Superior temporal gyrus (tissue), 1 donor: ENCODE measurements around the gene STK11.
A peak's percentile ranks its signal among the peaks of the same experiment; 100 is the strongest.
"Not testable (repeated sequence)": the region's sequence is repeated elsewhere in the genome, so short reads cannot be mapped to it uniquely, and the experiment has no call there.

Source experiments
- DNase-seq: peaks from one replicate; pipeline ENCODE4 v3.0.0-alpha.2; 2016; ENCODE audit errors: extremely low spot score

STK11 gene

DNA sequence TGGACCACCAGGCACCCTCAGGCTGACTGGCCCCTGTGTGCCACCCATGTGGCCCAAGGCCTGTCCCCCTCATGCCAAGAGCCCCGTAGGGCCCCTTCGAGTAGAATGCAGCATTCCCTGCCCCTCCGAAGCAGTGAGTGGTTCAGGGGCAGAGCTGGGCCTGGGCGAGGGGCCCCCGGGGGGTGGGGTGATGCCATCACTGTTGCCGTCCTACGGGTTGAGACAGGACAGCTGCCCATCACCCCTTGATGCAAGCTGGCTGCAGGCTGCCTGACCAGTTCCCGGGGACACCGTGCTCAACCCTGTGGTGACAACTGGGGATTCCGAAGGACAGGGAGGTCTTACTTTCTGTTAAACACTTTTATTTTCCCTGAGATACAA, 36.2 kb upstream of the STK11 start:
- no peak for DNase-seq

DNA sequence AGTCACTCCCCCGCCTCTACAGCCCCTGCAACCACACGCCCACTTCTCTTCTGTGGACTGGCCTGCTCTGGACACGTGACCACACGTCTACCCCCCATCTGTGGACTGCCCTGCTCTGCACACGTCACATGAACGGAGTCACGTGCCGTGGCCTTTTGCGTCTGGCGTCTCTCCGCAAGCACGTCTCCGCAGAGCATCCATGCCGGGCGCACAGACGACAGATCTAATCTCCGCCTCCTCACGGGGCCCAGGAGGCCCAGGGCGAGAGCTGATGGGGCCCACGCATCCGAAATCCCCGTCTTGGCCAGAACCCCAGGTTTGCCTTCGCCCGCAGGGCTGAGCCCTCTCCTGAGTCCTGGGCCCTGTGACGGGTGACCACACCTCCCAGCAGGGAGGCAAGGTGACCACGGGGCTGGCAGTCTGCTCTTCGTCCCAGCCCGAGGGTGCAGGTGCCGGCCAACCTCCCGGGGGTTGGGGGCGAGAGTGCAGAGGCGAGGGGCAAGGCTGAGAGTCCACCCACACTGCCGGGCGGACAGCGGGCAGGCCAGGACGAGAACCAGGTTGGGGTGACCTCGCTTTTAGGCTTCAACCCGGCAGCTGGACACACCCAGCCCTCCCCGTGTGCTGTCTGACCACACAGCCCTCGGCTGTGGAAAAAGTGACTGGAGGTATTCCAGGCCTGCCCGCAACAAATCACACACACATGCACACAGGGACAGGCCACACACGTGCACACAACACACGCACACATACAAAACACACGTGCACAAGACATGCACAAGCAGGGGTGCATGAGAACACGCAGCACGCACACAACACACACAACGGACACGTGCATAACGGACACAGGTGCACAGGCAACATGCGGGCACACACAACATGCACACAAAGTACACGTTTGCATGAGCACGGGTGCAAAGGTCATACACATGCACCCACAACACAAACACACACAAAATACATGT, 35.4 kb upstream of the STK11 start:
- peak; percentile 65 for DNase-seq

DNA sequence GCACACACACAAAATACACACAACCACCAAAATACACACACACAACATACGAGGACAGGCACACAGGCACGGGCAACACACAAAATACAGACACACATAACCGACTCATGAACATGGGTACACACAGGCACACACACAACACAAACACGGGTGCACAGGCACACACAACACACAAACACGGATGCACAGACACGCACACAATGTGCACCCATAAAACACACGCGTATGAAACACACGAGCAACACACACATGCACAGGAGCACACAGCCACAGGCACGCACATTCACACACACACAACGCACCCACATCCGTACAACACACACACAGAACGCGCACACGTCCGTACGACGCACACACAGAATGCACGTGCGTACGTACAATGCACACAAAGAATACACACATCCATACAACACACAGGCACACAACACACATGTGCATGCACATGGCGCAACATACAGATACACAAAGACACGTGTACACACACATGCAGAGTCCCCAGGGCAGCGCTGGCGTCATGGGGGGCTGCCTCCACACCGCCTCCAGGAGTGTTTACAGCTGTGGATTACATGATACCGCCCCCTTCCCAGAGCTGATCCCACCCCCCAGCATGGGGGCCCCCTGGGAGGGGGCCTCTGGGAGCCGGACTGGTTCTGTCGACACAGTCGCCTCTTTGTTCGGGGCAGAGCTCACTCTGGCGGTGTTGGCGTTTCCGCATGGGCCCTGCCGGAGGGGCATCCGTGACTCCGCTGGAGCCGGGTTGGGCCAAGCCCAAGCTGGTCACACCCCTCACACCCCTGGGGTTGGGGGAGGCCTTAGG, 34.4 kb upstream of the STK11 start:
- DNase-seq, result peak; percentile 11

- peak; percentile 9 for DNase-seq
These were observed 33.7 kb upstream of the STK11 start for GRCh38 chr19:1171755-1172352.

DNA sequence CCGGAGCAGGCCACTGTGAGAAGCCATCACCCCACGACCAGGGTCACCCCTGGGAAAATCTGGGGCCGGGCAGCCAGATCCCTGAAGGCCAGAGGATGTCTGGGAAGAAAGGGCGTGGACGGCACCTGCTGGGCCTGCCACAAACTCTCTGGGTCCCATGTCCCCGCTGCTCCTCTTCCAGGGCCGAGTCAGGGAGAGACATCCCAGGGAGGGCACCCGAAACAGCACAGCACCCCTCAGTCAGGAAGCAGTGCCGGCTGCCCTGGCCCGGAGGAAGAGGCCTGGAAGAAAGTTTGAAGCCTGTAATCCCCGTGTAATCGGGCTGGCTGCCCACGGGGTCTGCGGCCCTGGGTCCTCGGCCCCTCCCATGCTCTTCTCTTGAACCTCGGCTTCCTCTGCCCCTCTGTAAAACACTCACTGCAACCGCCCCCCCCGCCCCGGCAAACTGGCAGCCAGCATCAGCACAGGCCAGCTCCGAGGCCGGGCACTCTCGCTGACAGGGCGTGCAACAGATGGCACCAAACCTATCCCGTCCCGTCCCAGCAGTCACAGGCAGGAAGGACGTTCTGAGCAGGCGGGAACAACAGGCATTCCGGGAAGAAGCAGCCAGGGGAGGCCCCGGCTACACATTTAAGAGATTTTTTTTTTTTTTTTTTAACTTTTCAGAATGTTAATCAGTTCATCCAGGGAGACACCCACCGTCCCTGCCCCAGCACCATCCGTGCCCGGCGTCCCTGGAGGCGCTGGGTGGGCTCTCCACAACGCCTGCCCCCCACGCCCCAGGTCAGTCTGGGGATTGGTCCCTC, 33.0 kb upstream of the STK11 start:
- DNase-seq, result peak; percentile 15

DNA sequence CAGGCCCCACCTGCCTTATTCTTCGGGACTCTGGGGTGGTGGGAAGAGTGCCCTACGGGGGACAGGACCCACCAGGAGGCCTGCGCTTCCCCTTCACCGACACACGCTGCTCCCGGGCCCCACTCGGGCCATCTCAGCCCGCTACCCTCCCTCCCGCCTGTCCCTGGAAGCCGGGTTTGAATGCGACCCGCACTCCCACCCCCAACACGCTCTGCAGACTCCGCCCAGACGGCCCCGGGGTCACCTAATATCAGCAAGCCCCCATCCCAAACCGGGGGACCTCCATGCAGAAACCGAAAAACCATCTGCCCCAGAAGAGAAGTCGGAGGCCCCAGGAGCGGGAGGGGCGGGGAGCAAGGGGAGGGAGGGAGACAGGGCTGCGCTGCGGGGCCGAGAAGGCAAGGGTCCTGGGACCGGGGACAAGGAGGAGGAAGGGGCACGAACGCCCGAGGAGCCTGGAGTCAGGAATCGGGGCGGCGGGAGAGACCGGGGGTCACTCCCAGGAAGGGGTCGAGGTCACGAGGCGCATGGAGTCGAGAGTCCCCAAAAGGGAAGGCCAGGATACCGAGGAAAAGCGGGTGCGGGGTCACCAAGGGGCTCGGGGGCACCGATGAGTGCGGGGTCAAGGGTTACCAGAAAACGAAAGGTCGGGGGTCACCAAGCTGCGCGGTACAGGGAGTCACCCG, 32.3 kb upstream of the STK11 start:
- no peak for DNase-seq

DNA sequence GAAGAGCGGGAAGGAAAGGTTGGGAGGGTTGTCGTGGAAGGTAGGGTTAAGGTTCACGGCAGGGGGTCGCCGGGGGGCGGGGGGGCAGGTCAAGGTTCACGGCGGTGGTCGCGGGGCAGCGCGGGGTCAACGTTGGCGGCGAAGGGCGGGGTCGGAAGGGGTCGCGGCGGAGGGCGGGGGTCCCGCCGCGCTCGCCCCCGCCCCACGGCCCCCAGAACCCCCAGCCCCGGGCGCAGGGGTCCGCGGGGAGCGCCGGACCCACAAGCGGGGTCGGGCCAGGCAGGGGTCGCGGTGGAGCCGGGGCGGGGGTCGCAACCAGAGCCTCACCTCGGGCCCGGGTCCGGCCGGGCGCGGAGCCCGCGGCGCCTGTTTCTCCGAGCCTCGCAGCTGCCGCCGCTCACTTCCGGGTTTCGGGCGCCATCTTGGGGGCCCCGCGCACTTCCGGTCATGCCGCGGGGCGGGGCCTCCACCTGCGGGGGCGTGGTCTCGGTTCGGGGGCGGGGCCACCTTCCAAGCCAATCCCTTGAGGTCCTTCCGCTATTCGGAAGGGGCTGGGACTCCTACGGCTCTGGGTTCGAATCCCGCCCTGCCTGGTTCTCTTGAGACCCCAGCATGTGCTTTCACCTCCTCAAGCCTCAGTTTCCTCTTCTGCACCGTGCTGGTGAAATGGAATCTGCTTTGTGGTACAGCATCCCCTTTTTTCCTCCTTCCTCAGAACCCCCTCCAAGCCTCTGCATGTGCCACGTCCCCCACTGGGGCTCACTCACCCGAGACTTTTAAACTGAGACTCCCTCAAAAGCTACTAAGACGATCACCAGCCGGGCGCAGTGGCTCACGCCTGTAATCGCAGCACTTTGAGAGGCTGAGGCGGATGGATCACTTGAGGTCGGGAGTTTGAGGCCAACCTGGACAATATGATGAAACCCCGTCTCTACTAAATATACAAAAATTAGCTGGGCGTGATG, 31.5 kb upstream of the STK11 start, which contains the start of gene SBNO2:
TSS of gene SBNO2 (minus strand) at position 424 of the 965 bp plus-strand sequence. CDS start 19,992 bp downstream, outside the sequence.
- DNase-seq, result peak; percentile 79

DNA sequence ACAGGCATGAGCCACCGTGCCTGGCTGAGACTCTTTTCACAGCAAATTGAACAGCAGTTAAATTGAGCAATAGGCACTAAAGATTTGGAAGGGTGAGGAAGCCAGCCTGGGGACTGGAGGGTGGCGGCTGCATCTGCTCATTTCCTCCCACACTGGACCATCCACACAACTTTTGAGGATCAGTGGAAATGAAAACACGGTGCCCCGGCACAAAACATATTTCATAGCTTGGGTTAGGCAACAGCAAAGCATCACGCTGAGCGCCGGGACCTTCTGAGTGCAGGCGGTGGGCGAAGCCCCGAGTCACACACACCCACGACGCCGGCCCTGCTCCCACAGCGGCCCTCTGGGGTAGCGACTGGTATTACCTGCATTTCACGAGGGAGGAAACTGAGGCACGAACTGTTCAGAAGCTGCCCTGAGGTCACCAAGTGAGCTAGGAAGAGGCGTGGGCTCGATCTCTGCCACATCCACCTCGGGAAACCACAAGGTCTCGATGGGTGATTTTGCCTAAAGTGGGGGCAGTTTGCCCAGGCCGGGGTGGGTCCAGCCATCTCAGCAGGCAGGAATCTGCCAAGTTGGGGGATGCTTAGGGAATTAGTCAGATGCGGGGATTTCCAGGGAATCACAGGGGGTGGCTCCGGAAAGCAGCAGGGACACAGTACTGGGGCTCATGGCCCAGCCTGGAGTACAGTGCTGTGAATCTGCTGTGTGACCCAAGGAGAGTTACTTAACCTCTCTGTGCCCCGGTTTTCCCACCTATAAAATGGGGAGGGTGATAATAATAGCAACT, 28.1 kb upstream of the STK11 start:
- DNase-seq, result no peak

DNA sequence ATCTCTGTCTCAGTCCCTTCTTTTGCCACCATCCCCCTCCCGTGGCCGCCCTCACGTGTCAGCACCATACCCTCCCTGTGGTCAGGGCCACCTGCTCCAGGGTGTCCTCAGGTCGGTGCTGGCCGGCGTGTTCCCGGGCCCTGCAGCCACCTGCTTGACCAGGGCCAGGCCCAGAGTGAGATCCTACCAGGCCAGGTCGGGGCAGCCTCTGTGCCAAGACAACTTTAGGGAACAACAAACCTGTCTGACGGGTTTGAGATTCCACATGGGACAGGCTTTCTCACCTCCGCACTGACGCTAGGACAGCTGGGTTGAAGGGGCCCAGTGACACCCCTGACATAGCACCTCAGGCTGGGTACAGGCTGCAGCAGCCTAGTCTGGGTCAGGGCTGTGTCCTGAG, 24.0 kb upstream of the STK11 start:
- no peak for DNase-seq

DNA sequence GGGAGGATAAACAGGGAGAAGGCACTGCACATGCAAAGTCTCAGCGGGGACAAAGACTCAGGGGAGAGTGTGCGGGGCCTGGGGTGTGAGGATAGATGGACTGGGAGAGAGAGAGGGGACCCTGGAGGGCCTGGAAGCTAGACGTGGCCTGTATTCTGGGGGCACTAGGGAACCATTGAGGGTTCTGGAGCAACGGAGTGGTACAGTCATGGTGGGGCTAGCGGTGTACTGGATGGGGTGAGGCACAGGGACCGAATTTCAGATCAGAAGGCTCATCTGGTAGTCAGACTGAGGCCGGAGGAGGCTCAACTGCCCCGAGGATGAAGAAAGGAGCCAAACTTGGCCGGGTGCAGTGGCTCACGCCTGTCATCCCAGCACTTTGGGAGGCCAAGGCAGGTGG, 23.5 kb upstream of the STK11 start:
- DNase-seq, result no peak

DNA sequence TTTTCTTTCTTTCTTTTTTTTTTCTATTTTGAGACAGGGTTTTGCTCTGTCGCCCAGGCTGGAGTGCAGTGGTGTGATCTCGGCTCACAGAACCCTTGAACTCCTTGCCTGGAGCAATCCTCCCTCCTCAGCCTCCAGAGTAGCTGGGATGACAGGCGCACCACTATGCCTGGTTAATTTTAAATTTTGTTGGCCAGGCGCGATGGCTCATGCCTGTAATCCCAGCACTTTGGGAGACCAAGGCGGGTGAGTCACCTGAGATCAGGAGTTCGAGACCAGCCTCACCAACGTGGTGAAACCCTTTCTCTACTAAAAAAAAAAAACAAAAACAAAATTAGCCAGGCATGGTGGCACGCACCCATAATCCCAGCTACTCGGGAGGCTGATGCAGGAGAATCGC, 22.9 kb upstream of the STK11 start:
- DNase-seq, result no peak

DNA sequence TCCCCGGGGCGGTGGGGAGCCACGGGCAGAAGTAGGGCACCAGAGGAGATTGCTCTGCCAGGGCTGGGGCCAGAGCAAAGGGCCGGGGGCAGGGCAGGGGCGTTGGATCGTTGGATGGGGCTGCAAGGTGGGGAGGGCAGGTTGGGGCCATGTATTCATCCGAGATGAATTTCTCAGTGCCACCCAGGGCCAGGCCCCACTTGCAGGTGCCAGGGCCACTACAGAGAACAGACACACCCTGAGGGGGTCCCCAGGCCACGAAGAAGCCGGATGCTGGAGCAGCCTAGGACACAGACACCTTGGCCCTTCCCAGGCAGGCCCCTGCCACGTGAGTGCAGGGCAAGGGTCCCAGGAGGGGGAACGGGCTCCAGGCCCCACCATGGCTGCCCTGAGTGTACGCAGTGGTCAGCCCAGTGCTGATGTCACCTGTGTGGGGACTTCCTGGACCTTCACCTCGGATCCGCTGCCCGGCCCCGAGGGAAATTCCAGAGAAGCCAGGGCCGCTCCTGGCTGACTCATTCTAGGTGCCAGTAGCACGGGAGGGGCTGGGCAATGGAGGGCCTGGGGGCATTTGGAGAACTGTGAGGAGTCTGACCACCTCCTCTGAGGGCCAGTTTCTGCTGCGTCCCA, 21.9 kb upstream of the STK11 start:
- DNase-seq, result no peak

- DNase-seq, result no peak
These were observed 16.2 kb upstream of the STK11 start for GRCh38 chr19:1189419-1189818.

GRCh38 chr19:1199531-1199930, 6.0 kb upstream of the STK11 start:
- DNase-seq, result no peak

- not testable (repeated sequence) for DNase-seq
These were observed 5.0 kb upstream of the STK11 start for GRCh38 chr19:1200614-1201013.

- DNase-seq, result peak; percentile 23
These were observed 729 bp downstream of the STK11 start for GRCh38 chr19:1206150-1206863.

GRCh38 chr19:1206864-1207450, 1.4 kb downstream of the STK11 start:
- peak; percentile 10 for DNase-seq
